Measurements from ENCODE around the gene GABBR2.

The GABBR2 gene

DNA sequence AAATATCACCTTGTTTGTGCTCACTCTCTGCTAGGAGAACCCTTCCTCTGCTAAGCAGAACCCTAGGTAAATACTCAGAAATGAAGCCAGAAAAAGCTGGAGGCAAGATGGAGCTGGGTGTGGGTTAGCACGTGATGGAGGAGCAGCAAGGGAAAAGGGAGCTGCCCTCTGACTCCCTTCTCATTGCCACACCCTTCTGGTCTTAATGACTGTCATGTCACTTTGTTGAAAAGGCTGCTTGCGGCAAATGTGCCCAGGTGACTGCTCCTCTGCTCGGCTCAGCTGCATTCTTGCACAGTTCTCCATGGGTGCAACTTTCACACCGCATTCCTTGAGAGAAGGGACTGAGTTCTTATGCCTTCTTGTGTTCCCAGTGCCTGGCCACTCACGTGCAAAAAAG, 416.9 kb downstream of the GABBR2 start:
- Histone ChIP-seq H3K36me3 (ENCODE audit: control insufficient read depth, low read length) (no peaks in the 10 kb centered on the region), H3F3A (ENCODE audit: control insufficient read depth, insufficient read depth) (no peaks in the 10 kb centered on the region), H3K4me2 (ENCODE audit: low read length) (no peak overlapping the region), H4K20me1 (ENCODE audit: control insufficient read depth, insufficient read depth, low read depth, low read length) (no peaks in the 10 kb centered on the region), H3K27me3 (ENCODE audit: control insufficient read depth, low read length) (peaks cover 5% of the 10 kb centered on the region; the same call in 1 of the 2 replicates), H3K9me3 (ENCODE audit: control insufficient read depth, insufficient read depth, low read length) (no peaks in the 10 kb centered on the region), H3K9me2 (replicated peaks; ENCODE audit: control insufficient read depth, low read length) (no peaks in the 10 kb centered on the region), H3K27ac (ENCODE audit: low read depth, low read length) (no peak overlapping the region), H3K4me3 (ENCODE audit: low read length) (no peak overlapping the region), H3K4me1 (ENCODE audit: control insufficient read depth, low read length) (no peaks in the 10 kb centered on the region), H3K79me2 (ENCODE audit: control insufficient read depth, low read length) (no peaks in the 10 kb centered on the region)
- TF ChIP-seq, protein P1, sequence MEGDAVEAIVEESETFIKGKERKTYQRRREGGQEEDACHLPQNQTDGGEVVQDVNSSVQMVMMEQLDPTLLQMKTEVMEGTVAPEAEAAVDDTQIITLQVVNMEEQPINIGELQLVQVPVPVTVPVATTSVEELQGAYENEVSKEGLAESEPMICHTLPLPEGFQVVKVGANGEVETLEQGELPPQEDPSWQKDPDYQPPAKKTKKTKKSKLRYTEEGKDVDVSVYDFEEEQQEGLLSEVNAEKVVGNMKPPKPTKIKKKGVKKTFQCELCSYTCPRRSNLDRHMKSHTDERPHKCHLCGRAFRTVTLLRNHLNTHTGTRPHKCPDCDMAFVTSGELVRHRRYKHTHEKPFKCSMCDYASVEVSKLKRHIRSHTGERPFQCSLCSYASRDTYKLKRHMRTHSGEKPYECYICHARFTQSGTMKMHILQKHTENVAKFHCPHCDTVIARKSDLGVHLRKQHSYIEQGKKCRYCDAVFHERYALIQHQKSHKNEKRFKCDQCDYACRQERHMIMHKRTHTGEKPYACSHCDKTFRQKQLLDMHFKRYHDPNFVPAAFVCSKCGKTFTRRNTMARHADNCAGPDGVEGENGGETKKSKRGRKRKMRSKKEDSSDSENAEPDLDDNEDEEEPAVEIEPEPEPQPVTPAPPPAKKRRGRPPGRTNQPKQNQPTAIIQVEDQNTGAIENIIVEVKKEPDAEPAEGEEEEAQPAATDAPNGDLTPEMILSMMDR (IDR thresholded peaks at IDR 0.05; ENCODE audit: low read depth, low read length, poor library complexity, severe bottlenecking), result no peak
- TF ChIP-seq EZH2phosphoT487 (IDR thresholded peaks at IDR 0.05; ENCODE audit: borderline replicate concordance, low read length), result no peak

DNA sequence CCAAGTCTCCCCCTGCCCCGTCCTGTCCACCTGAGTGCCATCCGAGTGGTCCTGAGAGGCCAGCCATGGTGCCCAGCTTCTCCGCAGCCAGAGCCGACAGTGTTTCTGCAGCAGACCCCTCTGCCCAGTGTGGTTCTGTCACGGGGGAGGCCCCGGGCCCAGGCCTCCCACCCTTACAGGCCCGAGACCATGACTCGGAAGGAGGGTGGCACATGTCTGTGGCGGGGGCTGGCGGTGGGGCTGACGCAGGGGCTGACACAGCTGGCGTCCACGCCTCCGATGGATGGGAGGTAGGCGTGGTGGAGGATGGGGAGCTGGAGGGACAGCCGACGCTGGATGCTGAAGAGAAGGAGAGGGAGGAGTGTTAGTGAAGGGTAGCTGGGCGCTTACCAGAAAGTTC, 418.3 kb downstream of the GABBR2 start:
- no peak overlapping the region for H3K27ac ChIP-seq (ENCODE audit: low read depth, low read length)
- H3F3A ChIP-seq (ENCODE audit: control insufficient read depth, insufficient read depth), result no peaks in the 10 kb centered on the region
- TF ChIP-seq, protein P1 (IDR thresholded peaks at IDR 0.05; ENCODE audit: low read depth, low read length, poor library complexity, severe bottlenecking), result no peak
- no peak for TF ChIP-seq EZH2phosphoT487 (IDR thresholded peaks at IDR 0.05; ENCODE audit: borderline replicate concordance, low read length)
- H3K79me2 ChIP-seq (ENCODE audit: control insufficient read depth, low read length), result no peaks in the 10 kb centered on the region
- no peaks in the 10 kb centered on the region for H4K20me1 ChIP-seq (ENCODE audit: control insufficient read depth, insufficient read depth, low read depth, low read length)
- no peaks in the 10 kb centered on the region for H3K9me3 ChIP-seq (ENCODE audit: control insufficient read depth, insufficient read depth, low read length)
- no peak overlapping the region for H3K4me2 ChIP-seq (ENCODE audit: low read length)
- H3K4me1 ChIP-seq (ENCODE audit: control insufficient read depth, low read length), result no peaks in the 10 kb centered on the region
- H3K9me2 ChIP-seq (replicated peaks; ENCODE audit: control insufficient read depth, low read length), result no peaks in the 10 kb centered on the region
- no peak overlapping the region for H3K4me3 ChIP-seq (ENCODE audit: low read length)
- no peaks in the 10 kb centered on the region for H3K36me3 ChIP-seq (ENCODE audit: control insufficient read depth, low read length)
- peaks cover 5% of the 10 kb centered on the region; the same call in 1 of the 2 replicates for H3K27me3 ChIP-seq (ENCODE audit: control insufficient read depth, low read length)

DNA sequence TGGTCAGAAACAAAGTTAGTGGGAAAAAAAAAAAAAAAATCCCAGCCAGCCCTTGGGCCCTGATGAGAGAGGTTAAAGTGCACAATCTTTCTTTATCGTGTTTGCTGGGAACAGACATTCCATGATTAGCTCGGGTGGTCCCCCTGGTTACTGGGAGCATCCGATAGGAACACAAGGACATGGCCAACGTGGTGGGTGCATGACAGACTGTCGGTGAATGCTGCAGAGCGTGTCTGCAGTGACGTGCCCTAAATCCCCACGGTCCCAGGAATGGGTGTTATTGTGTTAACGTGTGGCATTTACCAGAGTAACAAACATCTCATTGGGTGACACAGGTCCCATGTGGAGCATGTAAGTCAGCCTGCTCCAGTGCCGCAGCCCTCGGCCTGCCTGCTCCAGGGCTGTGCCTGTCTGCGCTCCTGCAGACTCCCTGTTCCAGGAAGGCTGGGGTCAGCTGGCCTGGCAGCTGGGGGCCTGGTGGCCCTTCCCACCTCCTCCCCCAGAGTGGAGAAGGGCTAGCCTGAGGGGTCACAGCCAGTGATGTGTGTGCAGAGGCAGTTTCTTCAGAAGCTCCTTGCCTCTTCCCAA, 419.0 kb downstream of the GABBR2 start:
- H3K36me3 ChIP-seq (ENCODE audit: control insufficient read depth, low read length), result no peaks in the 10 kb centered on the region
- H3K4me2 ChIP-seq (ENCODE audit: low read length), result no peak overlapping the region
- H3K4me3 ChIP-seq (ENCODE audit: low read length), result no peak overlapping the region
- H3K9me2 ChIP-seq (replicated peaks; ENCODE audit: control insufficient read depth, low read length), result no peaks in the 10 kb centered on the region
- H3K27me3 ChIP-seq (ENCODE audit: control insufficient read depth, low read length), result peaks cover 6% of the 10 kb centered on the region
- no peaks in the 10 kb centered on the region for H3K4me1 ChIP-seq (ENCODE audit: control insufficient read depth, low read length)
- H3K79me2 ChIP-seq (ENCODE audit: control insufficient read depth, low read length), result no peaks in the 10 kb centered on the region
- H3F3A ChIP-seq (ENCODE audit: control insufficient read depth, insufficient read depth), result no peaks in the 10 kb centered on the region
- no peak overlapping the region for H3K27ac ChIP-seq (ENCODE audit: low read depth, low read length)
- no peaks in the 10 kb centered on the region for H3K9me3 ChIP-seq (ENCODE audit: control insufficient read depth, insufficient read depth, low read length)
- TF ChIP-seq EZH2phosphoT487 (IDR thresholded peaks at IDR 0.05; ENCODE audit: borderline replicate concordance, low read length), result no peak
- TF ChIP-seq, protein P1 (IDR thresholded peaks at IDR 0.05; ENCODE audit: low read depth, low read length, poor library complexity, severe bottlenecking), result no peak
- no peaks in the 10 kb centered on the region for H4K20me1 ChIP-seq (ENCODE audit: control insufficient read depth, insufficient read depth, low read depth, low read length)
